Stimulated activated CD4-positive, alpha-beta T cell treated with anti-CD3 and anti-CD28 coated beads, Interleukin-12 subunit alpha, Interleukin-12 subunit beta, amount 100 ng/mL, for 4 hours (primary cell): ENCODE measurements around the gene IL12RB1.

ENCODE experiments used
- DNase-seq: peaks from one replicate; pipeline ENCODE4 v3.0.0-alpha.2; 2020

IL12RB1 gene

DNA sequence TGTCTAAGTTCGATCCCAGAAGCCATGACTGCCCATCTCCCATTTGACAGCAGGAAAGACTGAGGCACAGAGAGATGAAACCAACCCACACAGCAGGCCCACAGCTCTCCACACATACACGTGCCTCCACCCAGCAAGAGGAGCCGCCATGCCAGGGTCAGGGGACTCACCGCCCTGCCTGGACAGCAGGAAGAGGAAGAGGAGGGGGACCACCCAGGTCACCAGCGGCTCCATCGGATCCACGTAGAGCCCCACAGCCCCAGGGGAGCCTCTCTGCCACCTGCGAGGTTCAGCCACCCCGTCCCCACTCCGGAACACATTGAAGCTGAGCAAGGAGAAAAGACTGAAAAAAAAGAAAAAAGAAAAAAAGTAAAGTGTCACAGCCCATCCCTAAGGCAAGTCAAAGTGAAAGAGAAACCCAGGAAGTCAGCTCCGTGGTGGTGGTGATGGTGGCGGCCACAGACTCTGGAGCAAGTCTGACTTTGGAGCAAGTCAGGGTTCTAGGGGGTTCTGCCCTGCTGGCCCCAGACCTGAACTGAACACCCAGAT lies at the start of gene IL12RB1:
TSS of gene IL12RB1 (minus strand) at position 345 of the 549 bp plus-strand sequence. CDS start at position 234, 111 bp downstream.
- peak; percentile 40 for DNase-seq

DNA sequence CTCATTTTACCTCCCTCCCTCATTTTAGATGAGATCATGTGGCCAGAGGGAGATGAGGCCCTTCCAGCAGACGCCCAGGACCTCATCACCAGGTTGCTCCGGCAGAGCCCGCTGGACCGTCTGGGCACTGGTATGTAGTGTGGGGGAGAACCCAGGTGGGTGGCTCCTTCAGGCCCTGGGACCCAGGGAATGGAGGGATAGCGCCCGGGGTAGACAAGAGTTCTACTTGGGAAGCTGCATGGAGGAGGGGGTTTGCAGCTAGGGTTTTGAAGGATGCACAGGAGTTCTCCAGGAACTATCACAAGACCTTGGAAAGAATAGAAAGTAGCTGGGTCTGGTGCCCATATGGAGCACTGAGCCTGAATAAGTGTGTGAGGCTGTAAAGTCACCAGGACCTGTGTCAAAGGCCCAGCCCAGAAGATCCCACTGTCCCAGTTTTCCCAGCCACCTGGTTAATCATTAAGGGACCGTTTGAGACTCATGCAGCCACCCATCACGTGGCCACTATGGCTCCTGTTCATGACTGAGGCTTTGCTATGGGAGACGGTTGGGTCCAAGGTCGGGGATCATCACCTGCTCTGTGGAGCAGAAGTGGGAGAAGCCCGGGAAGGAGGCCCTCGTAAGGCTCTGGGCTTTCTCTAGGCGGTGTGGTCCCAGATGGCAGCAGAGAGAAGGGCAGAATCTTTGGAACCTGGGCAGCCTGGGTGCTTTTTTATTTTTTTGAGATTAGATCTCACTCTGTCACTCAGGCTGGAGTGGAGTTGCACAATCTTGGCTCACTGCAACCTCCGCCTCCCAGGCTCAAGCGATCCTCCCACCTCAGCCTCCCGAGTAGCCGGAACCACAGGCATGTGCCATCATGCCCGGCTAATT lies 49.2 kb upstream of the IL12RB1 start:
- no peak for DNase-seq

DNA sequence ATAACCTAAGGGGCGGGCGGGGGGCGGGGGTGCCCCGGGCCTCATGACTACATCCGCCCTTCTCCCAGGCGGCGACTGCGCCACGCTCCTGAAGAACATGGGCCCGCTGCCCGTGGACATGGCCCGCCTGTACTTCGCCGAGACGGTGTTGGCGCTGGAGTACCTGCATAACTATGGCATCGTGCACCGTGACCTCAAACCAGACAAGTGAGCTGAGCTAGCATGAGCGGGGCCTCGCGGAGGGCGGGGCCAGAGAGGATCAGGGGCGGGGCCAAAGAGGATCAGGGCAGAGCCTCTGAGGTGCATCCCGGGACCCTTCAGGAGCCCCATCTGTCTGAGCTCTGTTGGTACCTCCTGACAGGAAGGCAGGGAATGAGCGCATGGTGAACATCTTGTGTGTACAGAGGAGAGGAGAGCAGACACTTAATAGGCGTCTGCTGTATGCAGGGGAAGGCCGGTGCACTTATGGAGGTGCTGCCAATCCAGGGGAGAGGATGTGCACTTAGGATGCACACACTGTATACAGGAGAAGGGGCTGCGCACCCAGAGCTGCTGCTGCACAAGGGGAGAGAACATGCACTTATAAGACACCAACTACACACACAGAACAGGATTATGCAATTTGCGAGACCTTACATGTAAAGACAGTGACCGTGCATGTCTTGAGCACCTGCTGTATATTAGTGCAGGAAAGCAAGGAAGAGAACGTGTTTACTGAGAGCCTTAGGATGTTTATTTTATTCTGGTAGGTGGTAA lies 45.3 kb upstream of the IL12RB1 start:
- DNase-seq = no peak

DNA sequence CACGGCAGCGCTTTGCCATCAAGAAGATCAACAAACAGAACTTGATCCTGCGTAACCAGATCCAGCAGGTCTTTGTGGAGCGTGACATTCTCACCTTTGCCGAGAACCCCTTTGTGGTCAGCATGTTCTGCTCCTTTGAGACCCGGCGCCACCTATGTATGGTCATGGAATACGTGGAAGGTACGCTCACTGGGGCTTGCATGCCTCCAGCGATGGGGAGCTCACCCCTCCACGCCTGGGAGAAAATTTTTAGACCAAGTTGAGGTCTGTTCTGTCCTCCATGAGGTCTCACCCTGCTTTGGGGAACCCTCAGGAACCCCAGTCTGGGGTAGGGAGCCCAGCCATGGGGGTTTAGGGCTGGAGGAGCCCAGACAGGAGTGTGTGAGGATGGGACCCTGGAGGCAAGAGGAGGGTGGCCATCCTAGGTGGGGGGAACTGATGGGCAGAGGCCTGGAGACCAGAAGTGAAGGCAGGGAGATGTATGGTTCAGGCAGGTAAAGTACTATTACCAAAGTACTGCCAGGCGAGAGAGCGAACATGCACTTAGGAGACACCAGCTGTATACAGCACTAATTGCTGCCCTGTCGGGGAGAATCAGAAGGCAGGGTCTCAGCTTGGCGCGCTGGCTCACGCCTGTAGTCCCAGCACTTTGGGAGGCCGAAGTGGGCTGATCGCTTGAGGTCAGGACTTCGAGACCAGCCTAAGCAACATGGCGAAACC lies 43.9 kb upstream of the IL12RB1 start:
- DNase-seq = no peak

DNA sequence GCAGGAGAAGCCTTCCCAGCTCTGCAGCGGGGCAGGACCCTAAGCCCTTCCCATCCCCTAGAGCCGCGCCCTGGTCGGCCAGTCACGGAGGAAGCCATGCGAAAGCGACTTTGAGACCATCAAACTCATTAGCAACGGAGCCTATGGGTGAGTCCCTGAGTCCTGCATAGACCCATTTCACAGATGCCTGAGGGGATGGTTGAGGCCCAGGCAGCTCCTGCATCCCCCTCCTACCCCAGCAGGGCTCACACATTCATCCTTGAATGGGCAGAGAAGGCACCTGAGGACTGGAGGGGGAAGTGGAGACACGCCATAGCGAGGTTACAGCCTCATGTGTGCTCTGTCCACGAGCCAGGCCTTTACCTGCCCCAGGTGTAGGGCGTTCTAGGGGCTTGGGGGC lies 42.1 kb upstream of the IL12RB1 start:
- DNase-seq = no peak

DNA sequence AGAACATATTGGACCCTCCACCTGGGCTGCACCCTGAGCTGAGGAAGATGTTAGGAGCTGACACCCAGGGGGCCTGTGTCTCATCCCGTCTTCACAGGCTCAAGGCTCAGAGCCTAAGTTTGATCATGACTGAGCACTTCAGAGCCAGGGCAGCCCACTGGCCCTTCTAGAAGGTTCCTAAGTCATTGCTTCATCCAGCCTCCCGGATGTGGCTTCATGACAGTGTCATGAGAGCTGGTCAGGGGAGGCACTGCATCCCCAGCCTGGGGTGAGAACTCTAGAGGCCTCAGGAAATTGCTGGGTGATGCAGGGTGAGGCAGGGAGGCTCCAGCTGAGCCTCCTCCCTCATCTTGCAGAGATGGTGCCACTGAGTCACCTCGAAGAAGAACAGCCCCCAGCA lies 41.3 kb upstream of the IL12RB1 start:
- no peak for DNase-seq

DNA sequence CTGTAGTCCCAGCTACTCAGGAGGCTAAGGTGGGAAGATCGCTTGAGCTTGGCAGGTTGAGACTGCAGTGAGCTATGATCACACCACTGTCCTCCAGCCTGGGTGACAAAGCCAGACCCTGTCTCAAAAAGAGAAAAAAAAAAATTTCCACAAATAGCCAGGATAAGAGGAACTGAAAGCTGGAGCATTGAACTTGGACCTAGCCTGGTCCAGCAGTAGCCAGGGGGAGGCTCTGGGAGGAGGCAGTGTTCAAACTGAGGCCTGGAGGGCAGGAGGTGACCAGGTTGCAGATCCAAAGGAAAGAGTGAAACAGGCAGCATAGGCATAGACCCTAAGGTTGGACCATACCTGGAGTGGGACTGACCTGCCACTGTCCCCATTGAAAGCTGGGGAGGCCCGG lies 39.4 kb upstream of the IL12RB1 start:
- DNase-seq = no peak

DNA sequence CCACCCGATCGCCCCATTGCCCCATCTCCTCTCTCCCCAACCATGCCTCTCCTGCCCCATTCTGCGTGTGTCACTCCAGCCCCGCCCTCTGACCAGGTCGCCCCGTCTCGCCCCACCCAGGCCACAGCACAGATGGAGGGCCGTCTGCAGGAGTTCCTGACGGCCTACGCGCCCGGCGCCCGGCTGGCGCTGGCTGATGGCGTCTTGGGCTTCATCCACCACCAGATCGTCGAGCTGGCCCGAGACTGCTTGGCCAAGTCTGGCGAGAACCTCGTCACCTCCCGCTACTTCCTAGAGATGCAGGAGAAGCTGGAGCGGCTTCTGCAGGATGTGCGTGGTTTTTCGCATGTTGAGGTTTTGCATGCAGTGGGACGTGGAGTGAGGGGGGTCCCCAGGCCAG lies 37.1 kb upstream of the IL12RB1 start:
- no peak for DNase-seq

DNA sequence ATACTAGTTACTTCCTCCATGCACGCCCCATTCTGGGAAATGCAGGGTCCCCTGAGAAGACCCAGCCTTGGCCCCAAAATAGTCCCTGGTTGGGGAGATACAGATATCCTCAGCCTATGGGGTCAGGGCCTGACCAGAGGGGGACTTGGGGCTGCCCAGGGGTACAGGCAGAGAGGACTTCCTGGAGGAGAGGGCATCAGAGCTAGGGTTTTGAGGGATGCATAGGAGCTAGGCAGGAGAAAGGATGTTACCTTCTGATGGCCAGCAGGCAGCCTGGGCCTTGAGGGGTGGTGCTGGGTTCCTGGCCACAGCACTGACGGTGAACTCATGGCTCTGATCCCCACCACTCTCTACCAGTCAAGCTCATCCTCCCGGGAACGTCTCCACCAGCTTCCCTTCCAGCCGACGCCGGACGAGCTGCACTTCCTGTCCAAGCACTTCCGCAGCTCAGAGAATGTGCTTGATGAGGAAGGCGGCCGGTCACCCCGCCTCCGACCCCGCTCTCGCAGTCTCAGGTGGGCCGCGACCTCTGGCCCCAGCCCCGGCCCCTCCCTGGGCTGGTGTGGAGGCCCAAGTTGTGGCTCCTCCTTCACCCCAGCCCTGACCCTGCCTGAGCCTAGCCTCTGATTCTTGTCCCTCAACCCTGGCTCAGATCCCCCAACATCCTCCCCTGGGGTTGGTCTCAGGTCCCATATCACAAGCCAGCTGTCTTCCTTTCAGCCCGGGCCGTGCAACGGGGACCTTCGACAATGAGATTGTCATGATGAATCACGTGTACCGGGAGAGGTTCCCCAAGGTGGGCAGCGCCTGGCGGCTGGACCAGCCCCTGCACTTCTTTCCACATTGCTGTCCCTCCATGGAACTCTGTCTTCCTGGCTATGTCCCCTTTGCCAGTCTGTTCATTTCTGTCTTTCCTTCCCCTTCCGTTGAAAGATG lies 36.4 kb upstream of the IL12RB1 start:
- DNase-seq = no peak

DNA sequence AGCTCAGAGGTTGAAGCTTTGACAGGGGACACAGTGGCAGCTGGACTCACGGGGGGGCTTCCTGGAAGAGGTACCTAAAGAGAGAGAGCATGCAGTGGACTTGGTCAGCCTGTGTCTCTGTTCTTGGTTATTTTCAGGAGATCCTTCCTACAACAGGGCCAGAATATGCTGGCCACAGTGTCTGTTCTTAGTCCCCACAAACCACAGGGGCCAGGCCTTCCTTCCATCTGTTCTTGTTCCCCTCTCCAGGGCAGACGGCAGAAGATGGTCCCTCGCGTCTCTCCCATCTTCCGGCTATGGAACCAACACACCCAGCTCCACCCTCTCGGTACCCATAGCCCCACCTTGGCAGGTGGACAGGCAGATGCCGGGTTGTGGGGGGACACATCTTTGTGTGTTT lies 35.7 kb upstream of the IL12RB1 start:
- no peak for DNase-seq

DNA sequence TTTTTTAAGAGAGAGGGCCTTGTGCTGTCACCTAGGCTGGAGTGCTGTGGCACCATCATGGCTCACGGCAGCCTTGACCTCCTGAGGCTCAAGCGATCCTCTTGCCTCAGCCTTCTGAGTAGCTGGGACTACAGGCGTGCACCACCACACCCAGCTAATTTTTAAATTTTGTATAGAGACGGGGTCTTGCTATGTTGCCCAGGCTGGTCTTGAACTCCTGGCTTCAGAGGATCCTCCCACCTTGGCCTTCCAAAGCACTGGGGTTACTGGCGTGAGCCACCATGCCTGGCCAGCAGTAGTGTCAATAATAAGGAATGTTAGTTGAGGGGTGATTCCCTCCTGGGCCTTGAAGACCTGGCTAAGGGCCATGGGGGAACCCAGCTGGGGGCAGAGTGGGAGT lies 34.4 kb upstream of the IL12RB1 start:
- no peak for DNase-seq

DNA sequence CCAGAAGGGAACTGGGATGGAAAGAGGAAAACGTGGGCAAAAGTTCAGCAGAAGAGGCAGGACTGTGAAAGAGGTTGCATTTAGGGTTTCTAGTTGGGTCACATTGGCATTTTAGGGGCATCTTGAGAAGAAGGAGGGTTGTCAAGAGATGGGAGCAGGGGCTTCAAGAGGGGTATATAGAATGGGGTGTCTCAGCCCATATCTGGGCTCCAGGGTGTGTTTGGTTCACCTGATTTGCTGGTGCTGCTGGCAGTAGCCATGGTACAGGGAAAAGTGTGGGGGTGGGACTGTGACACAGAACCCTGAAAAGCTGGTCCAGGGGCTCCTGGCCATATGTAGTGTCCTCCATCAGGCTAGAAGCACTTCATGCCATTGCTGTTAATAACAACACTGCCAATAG lies 33.4 kb upstream of the IL12RB1 start:
- DNase-seq = no peak

DNA sequence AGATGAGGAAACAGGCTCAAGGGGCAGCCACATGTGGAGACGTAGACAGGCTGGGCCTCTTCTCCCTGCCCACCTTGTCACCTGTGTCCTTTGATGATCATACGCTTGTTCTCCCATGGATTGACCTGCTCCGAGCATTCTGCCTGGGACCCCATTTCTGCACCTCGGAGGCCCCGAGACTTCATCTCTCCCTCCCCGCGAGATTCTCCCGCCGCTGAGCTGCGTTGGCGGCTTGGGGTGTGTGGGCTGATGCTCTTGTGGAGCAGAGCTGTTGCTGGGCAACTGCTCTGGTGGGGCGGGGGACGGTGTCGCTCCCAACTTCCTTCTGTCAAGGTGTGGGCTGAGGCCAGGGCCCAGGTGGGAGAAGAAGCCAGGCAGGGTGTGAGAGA lies 33.0 kb upstream of the IL12RB1 start:
- DNase-seq = peak; percentile 54

DNA sequence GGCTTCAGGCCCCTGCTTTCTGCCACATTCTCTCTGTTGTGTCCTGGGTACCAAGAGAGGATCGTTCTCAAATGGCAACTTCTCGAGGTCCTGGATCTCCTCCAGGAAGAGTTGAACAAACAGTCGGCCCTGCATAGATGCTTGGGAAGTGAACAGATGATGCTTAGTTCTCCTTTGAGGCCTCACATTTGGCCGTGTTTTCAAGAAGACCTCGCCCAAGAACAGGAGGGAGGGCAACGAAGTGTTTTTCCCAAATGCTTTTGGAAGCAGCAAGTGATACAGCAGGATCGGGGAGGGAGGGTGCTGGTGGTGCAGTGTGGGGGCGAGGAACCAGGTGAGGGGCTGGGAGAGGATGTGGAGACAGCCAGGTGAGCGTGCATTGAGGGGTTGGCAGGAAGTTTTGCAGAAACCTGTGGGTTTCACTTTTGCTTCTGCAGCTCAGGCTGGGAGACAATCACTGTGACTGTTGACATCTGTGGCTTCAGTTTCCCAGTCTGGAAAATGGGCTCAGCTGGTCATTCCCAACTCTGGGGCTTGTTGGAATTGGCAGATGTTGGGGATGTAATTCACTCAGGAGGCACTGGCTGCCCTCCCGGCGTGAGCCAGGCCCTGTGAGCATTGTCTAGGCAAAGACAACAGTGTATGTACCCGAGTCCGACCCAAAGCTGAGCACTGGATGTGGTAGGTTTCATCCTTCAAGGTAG lies 32.4 kb upstream of the IL12RB1 start:
- peak; percentile 28 for DNase-seq

DNA sequence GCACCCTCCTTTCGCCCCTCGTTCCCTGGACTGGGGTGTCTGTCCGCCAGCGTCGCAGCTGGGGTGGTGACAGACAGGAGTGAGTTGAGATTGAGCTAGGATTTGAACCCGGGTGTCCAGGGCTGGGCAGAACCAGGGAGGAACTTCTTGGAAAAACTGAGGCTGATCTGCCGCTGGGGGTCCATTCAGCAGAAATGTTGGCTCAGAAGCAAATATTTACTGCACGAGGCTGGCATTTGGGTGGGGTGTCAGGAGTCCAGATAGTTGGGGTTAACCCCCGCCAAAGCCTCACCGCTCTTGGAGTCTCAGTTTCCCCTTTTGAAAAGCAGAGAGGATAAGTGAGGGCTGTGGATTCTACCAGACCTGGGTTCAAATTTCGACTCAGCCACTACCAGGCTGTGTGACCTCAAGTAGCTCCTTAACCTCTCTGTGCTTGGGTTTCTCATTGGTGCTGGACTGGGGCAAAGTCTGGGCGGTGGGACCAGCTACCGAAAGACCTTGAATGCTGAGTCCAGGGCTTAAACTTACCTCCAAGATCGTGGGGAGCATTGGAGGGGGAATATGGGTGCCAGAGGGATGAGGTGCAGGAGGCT lies 31.8 kb upstream of the IL12RB1 start:
- DNase-seq = no peak

DNA sequence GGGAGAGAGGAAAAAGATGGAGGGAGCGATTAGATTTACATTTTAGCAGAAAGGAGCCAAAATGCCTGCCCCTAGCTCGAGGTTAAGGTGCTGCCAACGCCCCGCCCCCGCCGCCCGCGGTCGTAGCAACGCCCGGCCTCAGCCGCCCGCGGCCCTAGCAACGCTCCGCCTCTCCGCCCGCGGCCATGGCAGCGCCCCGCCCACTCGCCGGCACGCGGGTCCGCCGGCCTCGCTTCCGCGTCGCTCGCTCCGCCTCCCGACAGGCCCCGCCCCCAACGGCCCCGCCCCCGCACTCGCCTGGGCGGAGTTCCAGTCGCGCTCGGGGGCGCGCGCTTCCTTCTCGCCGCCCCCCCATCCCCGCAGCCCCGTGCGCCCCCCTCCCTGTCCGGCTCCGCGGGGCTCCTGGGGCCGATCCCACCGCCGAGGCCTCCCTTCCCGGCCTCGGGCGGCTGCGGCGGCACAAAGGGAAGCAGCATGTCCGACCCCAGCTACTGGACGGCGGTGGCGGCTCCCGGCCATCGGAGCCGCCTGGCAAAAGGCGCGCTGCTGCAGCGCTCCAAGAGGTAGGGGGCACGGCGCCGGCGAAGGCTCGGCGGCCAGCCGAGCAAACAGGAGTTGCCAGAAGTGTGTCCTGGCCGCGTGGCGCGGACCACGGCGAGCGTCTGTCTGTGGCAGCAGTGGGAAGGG lies 31.1 kb upstream of the IL12RB1 start:
- peak; percentile 95 for DNase-seq

DNA sequence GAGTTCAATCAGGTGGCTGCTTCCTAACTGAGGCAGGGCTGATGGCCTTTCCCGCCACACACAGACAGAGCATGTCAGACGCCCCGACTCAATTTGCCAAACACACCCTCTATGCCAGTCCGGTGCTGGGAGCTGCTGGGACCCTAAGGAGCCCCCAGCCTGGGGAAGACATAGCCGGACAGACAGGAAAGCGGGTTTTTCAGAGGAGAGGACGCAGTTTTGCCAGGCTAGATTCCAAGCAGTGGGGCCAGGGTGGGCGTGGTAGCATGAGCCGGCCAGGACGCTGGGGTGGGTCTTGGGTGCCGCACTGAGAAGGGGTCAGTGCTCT lies 30.6 kb upstream of the IL12RB1 start:
- DNase-seq = no peak

DNA sequence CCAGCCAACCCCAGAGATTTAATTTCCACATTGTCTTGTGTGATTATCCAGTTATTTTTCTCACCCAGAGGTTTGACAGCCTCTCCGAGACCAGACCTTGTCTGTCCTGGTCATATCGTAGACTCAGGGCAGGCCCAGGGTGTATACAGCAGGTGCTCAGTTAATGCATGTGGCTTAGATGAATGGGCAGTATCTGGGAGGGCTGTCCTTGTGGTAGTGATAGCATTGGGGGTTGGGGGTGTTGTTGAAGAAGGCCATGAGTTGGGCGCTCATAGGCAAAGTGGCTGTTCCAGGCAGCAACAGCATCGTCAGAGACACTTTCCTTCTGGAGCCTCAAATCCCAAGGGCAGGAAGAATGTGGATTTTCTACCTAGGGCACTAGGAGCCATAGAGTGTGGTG lies 27.7 kb upstream of the IL12RB1 start:
- DNase-seq = no peak

DNA sequence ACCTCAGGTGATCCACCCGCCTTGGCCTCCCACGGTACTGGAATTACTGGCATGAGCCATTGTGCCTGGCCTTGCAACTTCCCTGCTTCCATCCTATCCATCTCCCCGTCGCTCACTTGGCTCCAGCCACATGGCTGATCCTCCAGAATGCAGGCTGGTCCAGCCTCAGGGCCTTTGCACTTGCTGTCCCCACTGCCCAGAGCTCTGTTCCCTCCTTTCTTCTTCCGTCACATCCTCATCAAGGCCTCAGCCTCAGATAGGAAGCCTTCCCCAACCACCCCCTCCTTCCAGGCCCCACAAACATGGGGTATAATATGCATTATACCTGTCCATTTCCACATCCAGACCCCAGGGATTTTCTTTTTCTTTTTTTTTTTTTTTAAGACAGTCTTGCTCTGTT lies 27.1 kb upstream of the IL12RB1 start:
- no peak for DNase-seq

DNA sequence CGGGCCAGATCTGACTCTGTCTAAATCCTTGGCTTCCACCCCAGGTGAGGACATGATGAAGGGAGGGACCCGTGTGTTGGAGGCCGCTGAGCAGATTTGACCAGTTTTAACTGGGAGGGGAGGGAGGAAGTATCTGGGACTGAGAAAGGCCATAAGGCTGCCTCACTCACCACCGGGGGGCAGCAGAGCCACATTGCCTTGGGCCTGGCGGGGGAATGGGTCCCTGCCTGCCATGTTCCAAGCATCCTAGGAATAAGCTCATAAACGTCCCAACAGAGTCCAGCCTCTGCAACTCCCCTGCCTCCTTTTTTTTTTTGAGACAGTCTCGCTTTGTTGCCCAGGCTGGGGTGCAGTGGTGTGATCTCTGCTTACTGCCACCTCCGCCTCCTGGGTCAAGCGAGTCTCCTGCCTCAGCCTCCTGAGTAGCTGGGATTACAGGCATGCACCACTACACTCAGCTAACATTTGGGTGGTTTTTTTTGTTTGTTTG lies 26.3 kb upstream of the IL12RB1 start:
- DNase-seq = peak; percentile 83
